Measurements from ENCODE around the gene SPON1.

DNA sequence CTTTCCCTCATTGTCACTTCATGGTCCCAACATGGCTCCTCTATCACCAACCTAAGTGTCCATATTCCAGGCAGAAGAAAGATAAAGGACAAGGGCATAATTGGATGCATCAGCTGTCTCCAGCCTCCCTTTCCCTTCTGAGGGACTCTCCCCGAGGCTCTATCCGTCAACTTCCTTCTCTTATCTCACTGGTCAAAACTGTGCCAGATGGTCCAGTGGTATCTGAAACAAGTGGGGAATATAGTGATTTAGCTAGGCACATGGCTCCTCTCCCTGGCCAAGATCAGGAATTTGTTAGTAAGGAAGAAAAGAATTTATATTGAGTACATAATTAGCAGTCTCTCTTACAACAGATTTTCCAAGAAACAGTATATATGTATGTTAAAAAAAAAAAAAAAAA, 12.6 kb upstream of the SPON1 start:
- TF ChIP-seq, protein P1, sequence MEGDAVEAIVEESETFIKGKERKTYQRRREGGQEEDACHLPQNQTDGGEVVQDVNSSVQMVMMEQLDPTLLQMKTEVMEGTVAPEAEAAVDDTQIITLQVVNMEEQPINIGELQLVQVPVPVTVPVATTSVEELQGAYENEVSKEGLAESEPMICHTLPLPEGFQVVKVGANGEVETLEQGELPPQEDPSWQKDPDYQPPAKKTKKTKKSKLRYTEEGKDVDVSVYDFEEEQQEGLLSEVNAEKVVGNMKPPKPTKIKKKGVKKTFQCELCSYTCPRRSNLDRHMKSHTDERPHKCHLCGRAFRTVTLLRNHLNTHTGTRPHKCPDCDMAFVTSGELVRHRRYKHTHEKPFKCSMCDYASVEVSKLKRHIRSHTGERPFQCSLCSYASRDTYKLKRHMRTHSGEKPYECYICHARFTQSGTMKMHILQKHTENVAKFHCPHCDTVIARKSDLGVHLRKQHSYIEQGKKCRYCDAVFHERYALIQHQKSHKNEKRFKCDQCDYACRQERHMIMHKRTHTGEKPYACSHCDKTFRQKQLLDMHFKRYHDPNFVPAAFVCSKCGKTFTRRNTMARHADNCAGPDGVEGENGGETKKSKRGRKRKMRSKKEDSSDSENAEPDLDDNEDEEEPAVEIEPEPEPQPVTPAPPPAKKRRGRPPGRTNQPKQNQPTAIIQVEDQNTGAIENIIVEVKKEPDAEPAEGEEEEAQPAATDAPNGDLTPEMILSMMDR (IDR thresholded peaks at IDR 0.05; ENCODE audit: low read length), result no peak
- TF ChIP-seq EZH2 (IDR thresholded peaks at IDR 0.05; ENCODE audit: borderline replicate concordance, low read length), result no peak

Measured in OCI-LY1 (cell line).